OCI-LY7 (cell line): ENCODE measurements around the gene METTL26. TPM values are rescaled to one million over a fixed set of nuclear protein-coding genes. Genes with fewer than 3 reads are reported as not detected.
A peak's percentile ranks its signal among the peaks of the same experiment; 100 is the strongest.

ENCODE experiments used
- BruUV-seq: library from RNA; stranded (reverse); fragments of 400-500 nt; replicated peaks from 2 replicates; lab custom pipeline; 2021; lab: Mats Ljungman, UMichigan
- CTCF ChIA-PET: fragments of 300-600 bp; sonication (Branson Sonifier 250); formaldehyde crosslinking; loops from one replicate; lab custom pipeline; 2022; ENCODE audit warnings: antibody characterized with exemption; ENCODE audit not compliant: unreplicated experiment; lab: Charles Lee
- POLR2A ChIA-PET: fragments of 300-600 bp; sonication (Branson Sonifier 250); formaldehyde crosslinking; loops from one replicate; lab custom pipeline; 2022; ENCODE audit warnings: antibody characterized with exemption; lab: Charles Lee
- DNase-seq: peaks from one replicate; pipeline ENCODE4 v3.0.0-alpha.2; 2015; ENCODE audit warnings: low spot score
- H2AFZ ChIP-seq: fragments of 200-600 bp; sonication (generic), shearing (Covaris generic); 2 replicates; pipeline ENCODE4 v1.6.1; 2014; ENCODE audit warnings: mild to moderate bottlenecking, antibody characterized with exemption, low read length, moderate library complexity
- H3K27ac ChIP-seq: fragments of 200-600 bp; sonication (generic); 2 replicates; pipeline ENCODE4 v1.5.1; 2014; ENCODE audit warnings: mixed run types, low read depth, mild to moderate bottlenecking, moderate library complexity, low read length, inconsistent platforms; ENCODE audit not compliant: poor library complexity, severe bottlenecking
- H3K36me3 ChIP-seq: fragments of 200-600 bp; sonication (generic); 2 replicates; pipeline ENCODE4 v1.6.1; 2014; ENCODE audit warnings: mild to moderate bottlenecking, antibody characterized with exemption, low read length, moderate library complexity, mixed read lengths; ENCODE audit not compliant: insufficient read depth
- H3K4me1 ChIP-seq: fragments of 200-600 bp; sonication (generic); 2 replicates; pipeline ENCODE4 v1.5.1; 2014; ENCODE audit warnings: mild to moderate bottlenecking, low read length; ENCODE audit not compliant: insufficient read depth, poor library complexity, severe bottlenecking
- H3K4me2 ChIP-seq: fragments of 200-600 bp; sonication (generic); 2 replicates; pipeline ENCODE4 v1.6.1; 2014; ENCODE audit warnings: mild to moderate bottlenecking, low read length
- H3K4me3 ChIP-seq: fragments of 200-600 bp; sonication (generic); 2 replicates; pipeline ENCODE4 v1.5.1; 2014; ENCODE audit warnings: mild to moderate bottlenecking, low read depth, low read length; ENCODE audit not compliant: poor library complexity, severe bottlenecking
- H3K79me2 ChIP-seq: fragments of 200-600 bp; sonication (generic); 2 replicates; pipeline ENCODE4 v1.6.1; 2016; ENCODE audit warnings: low read depth, mild to moderate bottlenecking, low read length, moderate library complexity, mixed read lengths; ENCODE audit not compliant: insufficient read depth
- H3K9me2 ChIP-seq: fragments of 200-600 bp; sonication (generic); 2 replicates; pipeline ENCODE4 v1.6.1; 2016; ENCODE audit warnings: mild to moderate bottlenecking, low read length, mixed read lengths; ENCODE audit not compliant: insufficient read depth
- H3K9me3 ChIP-seq: fragments of 200-600 bp; sonication (generic); 2 replicates; pipeline ENCODE4 v1.6.1; 2014; ENCODE audit warnings: mild to moderate bottlenecking, mixed run types, low read length, mixed read lengths
- H4K20me1 ChIP-seq: fragments of 200-600 bp; sonication (generic); 2 replicates; pipeline ENCODE4 v1.6.1; 2014; ENCODE audit warnings: mild to moderate bottlenecking, antibody characterized with exemption, low read length, moderate library complexity, mixed read lengths; ENCODE audit not compliant: insufficient read depth
- CTCF ChIP-seq: fragments of 200-600 bp; sonication (generic); conservative IDR thresholded peaks from 2 replicates; pipeline ENCODE4 v1.5.1; 2014; ENCODE audit warnings: mild to moderate bottlenecking, antibody characterized with exemption, low read length, moderate library complexity, mixed read lengths
- EZH2phosphoT487 ChIP-seq: fragments of 200-600 bp; sonication (generic); IDR thresholded peaks from 2 replicates; pipeline ENCODE4 v1.6.1; 2018; ENCODE audit warnings: low read depth, borderline replicate concordance, mild to moderate bottlenecking, mixed run types, antibody characterized with exemption, low read length, moderate library complexity, mixed read lengths
- intact Hi-C: fragments of 100-400 bp; cut with micrococcal nuclease; formaldehyde crosslinking; loops from one replicate; pipeline ENCODE4 v1.10.0; 2022; ENCODE audit not compliant: unreplicated experiment
- total RNA-seq, 2 experiments: library from RNA; depleted of rRNA in 1 of 2; stranded (reverse); fragments of >200 nt in 1 of 2; shearing (Covaris generic) in 1 of 2; gene quantifications; 2 replicates each; pipeline ENCODE4 v1.2.3, GENCODE V29; 2014 to 2022

METTL26 gene
- total RNA-seq, 2 experiments from 2014 or later: 99.0 to 152 TPM

GRCh38 chr16:588639-588888 is 47.5 kb downstream of the METTL26 start:
- H3K9me2 ChIP-seq: no peaks in the 10 kb centered on the region
- ChIA-PET CTCF (interaction anchor here (0.6 kb wide), 1 partner anchor 93 kb away, joined by 3 read pairs; no protein-coding TSS in a partner anchor), POLR2A (no interaction called here)
- H3K9me3 ChIP-seq: no peaks in the 10 kb centered on the region
- H2AFZ ChIP-seq: no peak overlapping the region
- peak overlapping the region; percentile 89 for H3K27ac ChIP-seq
- peaks cover 4% of the 10 kb centered on the region; the same call in 1 of the 2 replicates for H3K36me3 ChIP-seq
- intact Hi-C loops: no loop called here
- no TSS peak for BruUV-seq
- DNase-seq: peak; percentile 70
- TF ChIP-seq CTCF (no peak), EZH2phosphoT487 (no peak)
- H4K20me1 ChIP-seq: no peaks in the 10 kb centered on the region
- peaks cover 23% of the 10 kb centered on the region for H3K4me1 ChIP-seq
- peaks cover 20% of the 10 kb centered on the region; the same call in 1 of the 2 replicates for H3K79me2 ChIP-seq
- H3K4me3 ChIP-seq: peak overlapping the region; percentile 82
- H3K4me2 ChIP-seq: peak overlapping the region; percentile 80

- CTCF ChIA-PET: no interaction called here
- intact Hi-C loops: no loop called here
- H2AFZ ChIP-seq: no peak overlapping the region
Observed at GRCh38 chr16:586645-587590, 49.2 kb downstream of the METTL26 start.

More at GRCh38 chr16:586645-587590, 49.2 kb downstream of the METTL26 start:
- Histone ChIP-seq H3K36me3 (peaks cover 4% of the 10 kb centered on the region; the same call in 1 of the 2 replicates), H3K9me2 (no peaks in the 10 kb centered on the region), H3K9me3 (no peaks in the 10 kb centered on the region), H3K79me2 (peaks cover 20% of the 10 kb centered on the region; the same call in 1 of the 2 replicates), H3K4me1 (peaks cover 12% of the 10 kb centered on the region), H3K27ac (no peak overlapping the region), H3K4me3 (peak overlapping the region; percentile 82), H4K20me1 (no peaks in the 10 kb centered on the region), H3K4me2 (peak overlapping the region; percentile 80)
- BruUV-seq: no TSS peak
- no peak for DNase-seq
- no peak for TF ChIP-seq EZH2phosphoT487
- no peak for TF ChIP-seq CTCF
- POLR2A ChIA-PET: interaction anchor here (0.6 kb wide), 1 partner anchor 57 kb away, joined by 4 read pairs; no protein-coding TSS in a partner anchor
